ENCODE measurements around the gene PHTF2.
"Not testable (repeated sequence)": the region's sequence is repeated elsewhere in the genome, so short reads cannot be mapped to it uniquely, and the experiment has no call there.

PHTF2 gene

GRCh38 chr7:77782383-77782782 is 16.2 kb upstream of the PHTF2 start:
- WGBS (ENCODE audit: insufficient coverage) = 100% methylated on average over 1 of the region's 4 CpGs
- peaks cover 19 to 57% (median 35%) of the 10 kb centered on the region in 4 experiments for H3K36me3 ChIP-seq (ENCODE audit: control insufficient read depth in 4 of 4, insufficient read depth in 4 of 4, low read length in 3 of 4)
- no peak overlapping the region for H3K4me3 ChIP-seq (ENCODE audit: control insufficient read depth in 1 of 7, extremely low read depth in 1 of 7, insufficient read depth in 4 of 7, low read depth in 2 of 7, low read length in 6 of 7)
- ChIA-PET CTCF (no interaction called here), POLR2A (no interaction called here)
- no peak overlapping the region for H3K27ac ChIP-seq (ENCODE audit: insufficient read depth in 1 of 2, low read depth in 1 of 2, low read length in 2 of 2, poor library complexity in 1 of 2, severe bottlenecking in 2 of 2)
- peaks cover 0 to 2% (median 0%) of the 10 kb centered on the region in 4 experiments for H3K4me1 ChIP-seq (ENCODE audit: control extremely low read depth in 1 of 4, control insufficient read depth in 4 of 4, insufficient read depth in 4 of 4, low read length in 3 of 4)
- H3K9me3 ChIP-seq (ENCODE audit: control extremely low read depth in 1 of 5, control insufficient read depth in 4 of 5, insufficient read depth in 2 of 5, low read depth in 1 of 5, low read length in 4 of 5) = peaks cover 0 to 6% (median 0%) of the 10 kb centered on the region in 5 experiments
- H3K27me3 ChIP-seq (replicated peaks in 2 of 5; ENCODE audit: control insufficient read depth in 4 of 5, insufficient read depth in 5 of 5, low read length in 4 of 5) = no peaks in the 10 kb centered on the region
- DNase-seq = no peak

- POLR2A ChIA-PET = no interaction called here
- Histone ChIP-seq H3K4me3 (ENCODE audit: control insufficient read depth in 1 of 7, extremely low read depth in 1 of 7, insufficient read depth in 4 of 7, low read depth in 2 of 7, low read length in 6 of 7) (no peak overlapping the region), H3K9me3 (ENCODE audit: control extremely low read depth in 1 of 5, control insufficient read depth in 4 of 5, insufficient read depth in 2 of 5, low read depth in 1 of 5, low read length in 4 of 5) (peaks cover 0 to 6% (median 0%) of the 10 kb centered on the region in 5 experiments), H3K27me3 (replicated peaks in 2 of 5; ENCODE audit: control insufficient read depth in 4 of 5, insufficient read depth in 5 of 5, low read length in 4 of 5) (no peaks in the 10 kb centered on the region), H3K4me1 (ENCODE audit: control extremely low read depth in 1 of 4, control insufficient read depth in 4 of 4, insufficient read depth in 4 of 4, low read length in 3 of 4) (peaks cover 0 to 2% (median 0%) of the 10 kb centered on the region in 4 experiments), H3K27ac (ENCODE audit: insufficient read depth in 1 of 2, low read depth in 1 of 2, low read length in 2 of 2, poor library complexity in 1 of 2, severe bottlenecking in 2 of 2) (no peak overlapping the region), H3K36me3 (ENCODE audit: control insufficient read depth in 4 of 4, insufficient read depth in 4 of 4, low read length in 3 of 4) (peaks cover 19 to 56% (median 35%) of the 10 kb centered on the region in 4 experiments)
- no CpG with 5 or more reads among the region's 1 CpG for WGBS (ENCODE audit: insufficient coverage)
- CTCF ChIA-PET = no interaction called here
- no peak for DNase-seq
Measured at GRCh38 chr7:77783111-77783510, 15.5 kb upstream of the PHTF2 start.

GRCh38 chr7:77783545-77783944 is 15.0 kb upstream of the PHTF2 start:
- no peak overlapping the region for H3K27ac ChIP-seq (ENCODE audit: insufficient read depth in 1 of 2, low read depth in 1 of 2, low read length in 2 of 2, poor library complexity in 1 of 2, severe bottlenecking in 2 of 2)
- no CpG with 5 or more reads among the region's 3 CpGs for WGBS (ENCODE audit: insufficient coverage)
- no peaks in the 10 kb centered on the region for H3K27me3 ChIP-seq (replicated peaks in 2 of 5; ENCODE audit: control insufficient read depth in 4 of 5, insufficient read depth in 5 of 5, low read length in 4 of 5)
- peaks cover 19 to 53% (median 32%) of the 10 kb centered on the region in 4 experiments for H3K36me3 ChIP-seq (ENCODE audit: control insufficient read depth in 4 of 4, insufficient read depth in 4 of 4, low read length in 3 of 4)
- H3K4me3 ChIP-seq (ENCODE audit: control insufficient read depth in 1 of 7, extremely low read depth in 1 of 7, insufficient read depth in 4 of 7, low read depth in 2 of 7, low read length in 6 of 7) = no peak overlapping the region
- CTCF ChIA-PET = no interaction called here
- H3K9me3 ChIP-seq (ENCODE audit: control extremely low read depth in 1 of 5, control insufficient read depth in 4 of 5, insufficient read depth in 2 of 5, low read depth in 1 of 5, low read length in 4 of 5) = peaks cover 0 to 6% (median 0%) of the 10 kb centered on the region in 5 experiments
- H3K4me1 ChIP-seq (ENCODE audit: control extremely low read depth in 1 of 4, control insufficient read depth in 4 of 4, insufficient read depth in 4 of 4, low read length in 3 of 4) = peaks cover 0 to 2% (median 0%) of the 10 kb centered on the region in 4 experiments
- POLR2A ChIA-PET = no interaction called here
- no peak for DNase-seq

GRCh38 chr7:77784426-77784825 is 14.1 kb upstream of the PHTF2 start:
- POLR2A ChIA-PET; H3K4me1 ChIP-seq (ENCODE audit: control extremely low read depth in 1 of 4, control insufficient read depth in 4 of 4, insufficient read depth in 4 of 4, low read length in 3 of 4); H3K9me3 ChIP-seq (ENCODE audit: control extremely low read depth in 1 of 5, control insufficient read depth in 4 of 5, insufficient read depth in 2 of 5, low read depth in 1 of 5, low read length in 4 of 5); DNase-seq; H3K27ac ChIP-seq (ENCODE audit: insufficient read depth in 1 of 2, low read depth in 1 of 2, low read length in 2 of 2, poor library complexity in 1 of 2, severe bottlenecking in 2 of 2); H3K4me3 ChIP-seq (ENCODE audit: control insufficient read depth in 1 of 7, extremely low read depth in 1 of 7, insufficient read depth in 4 of 7, low read depth in 2 of 7, low read length in 6 of 7); H3K27me3 ChIP-seq (replicated peaks in 2 of 5; ENCODE audit: control insufficient read depth in 4 of 5, insufficient read depth in 5 of 5, low read length in 4 of 5): not testable (repeated sequence)
- CTCF ChIA-PET = interaction anchor here (2.8 kb wide), 1 partner anchor 132 kb away, joined by 7 read pairs; no protein-coding TSS in a partner anchor
- H3K36me3 ChIP-seq (ENCODE audit: control insufficient read depth in 4 of 4, insufficient read depth in 4 of 4, low read length in 3 of 4) = peaks cover 19 to 45% (median 29%) of the 10 kb centered on the region in 4 experiments
- WGBS (ENCODE audit: insufficient coverage) = 88% methylated on average over 8 of the region's 10 CpGs

GRCh38 chr7:77786018-77786417 is 12.6 kb upstream of the PHTF2 start:
- H3K27me3 ChIP-seq (replicated peaks in 2 of 5; ENCODE audit: control insufficient read depth in 4 of 5, insufficient read depth in 5 of 5, low read length in 4 of 5) = no peaks in the 10 kb centered on the region
- POLR2A ChIA-PET = no interaction called here
- WGBS (ENCODE audit: insufficient coverage) = 100% methylated on average over 3 of the region's 3 CpGs
- no peak overlapping the region for H3K27ac ChIP-seq (ENCODE audit: insufficient read depth in 1 of 2, low read depth in 1 of 2, low read length in 2 of 2, poor library complexity in 1 of 2, severe bottlenecking in 2 of 2)
- CTCF ChIA-PET = interaction anchor here (2.8 kb wide), 1 partner anchor 134 kb away, joined by 7 read pairs; no protein-coding TSS in a partner anchor
- no peak overlapping the region for H3K4me3 ChIP-seq (ENCODE audit: control insufficient read depth in 1 of 7, extremely low read depth in 1 of 7, insufficient read depth in 4 of 7, low read depth in 2 of 7, low read length in 6 of 7)
- peaks cover 11 to 31% (median 25%) of the 10 kb centered on the region in 4 experiments for H3K36me3 ChIP-seq (ENCODE audit: control insufficient read depth in 4 of 4, insufficient read depth in 4 of 4, low read length in 3 of 4)
- peaks cover 0 to 6% (median 0%) of the 10 kb centered on the region in 5 experiments for H3K9me3 ChIP-seq (ENCODE audit: control extremely low read depth in 1 of 5, control insufficient read depth in 4 of 5, insufficient read depth in 2 of 5, low read depth in 1 of 5, low read length in 4 of 5)
- DNase-seq = no peak
- no peaks in the 10 kb centered on the region for H3K4me1 ChIP-seq (ENCODE audit: control extremely low read depth in 1 of 4, control insufficient read depth in 4 of 4, insufficient read depth in 4 of 4, low read length in 3 of 4)

GRCh38 chr7:77786741-77787140 is 11.8 kb upstream of the PHTF2 start:
- Histone ChIP-seq H3K27me3 (replicated peaks in 2 of 5; ENCODE audit: control insufficient read depth in 4 of 5, insufficient read depth in 5 of 5, low read length in 4 of 5) (no peaks in the 10 kb centered on the region), H3K36me3 (ENCODE audit: control insufficient read depth in 4 of 4, insufficient read depth in 4 of 4, low read length in 3 of 4) (peaks cover 11 to 28% (median 23%) of the 10 kb centered on the region in 4 experiments), H3K4me1 (ENCODE audit: control extremely low read depth in 1 of 4, control insufficient read depth in 4 of 4, insufficient read depth in 4 of 4, low read length in 3 of 4) (no peaks in the 10 kb centered on the region), H3K4me3 (ENCODE audit: control insufficient read depth in 1 of 7, extremely low read depth in 1 of 7, insufficient read depth in 4 of 7, low read depth in 2 of 7, low read length in 6 of 7) (no peak overlapping the region), H3K27ac (ENCODE audit: insufficient read depth in 1 of 2, low read depth in 1 of 2, low read length in 2 of 2, poor library complexity in 1 of 2, severe bottlenecking in 2 of 2) (no peak overlapping the region), H3K9me3 (ENCODE audit: control extremely low read depth in 1 of 5, control insufficient read depth in 4 of 5, insufficient read depth in 2 of 5, low read depth in 1 of 5, low read length in 4 of 5) (peaks cover 0 to 6% (median 0%) of the 10 kb centered on the region in 5 experiments)
- DNase-seq = no peak
- POLR2A ChIA-PET = no interaction called here
- CTCF ChIA-PET = interaction anchor here (2.8 kb wide), 1 partner anchor 135 kb away, joined by 7 read pairs; no protein-coding TSS in a partner anchor

- DNase-seq = no peak
- Histone ChIP-seq H3K27ac (ENCODE audit: insufficient read depth in 1 of 2, low read depth in 1 of 2, low read length in 2 of 2, poor library complexity in 1 of 2, severe bottlenecking in 2 of 2) (no peak overlapping the region), H3K36me3 (ENCODE audit: control insufficient read depth in 4 of 4, insufficient read depth in 4 of 4, low read length in 3 of 4) (peaks cover 7 to 23% (median 13%) of the 10 kb centered on the region in 4 experiments), H3K4me1 (ENCODE audit: control extremely low read depth in 1 of 4, control insufficient read depth in 4 of 4, insufficient read depth in 4 of 4, low read length in 3 of 4) (no peaks in the 10 kb centered on the region), H3K4me3 (ENCODE audit: control insufficient read depth in 1 of 7, extremely low read depth in 1 of 7, insufficient read depth in 4 of 7, low read depth in 2 of 7, low read length in 6 of 7) (no peak overlapping the region), H3K9me3 (ENCODE audit: control extremely low read depth in 1 of 5, control insufficient read depth in 4 of 5, insufficient read depth in 2 of 5, low read depth in 1 of 5, low read length in 4 of 5) (peaks cover 0 to 6% (median 0%) of the 10 kb centered on the region in 5 experiments), H3K27me3 (replicated peaks in 2 of 5; ENCODE audit: control insufficient read depth in 4 of 5, insufficient read depth in 5 of 5, low read length in 4 of 5) (no peaks in the 10 kb centered on the region)
- CTCF ChIA-PET = interaction anchor here (1.3 to 2.0 kb wide), 3 partner anchors 9 to 22 kb away, joined by 3 to 9 read pairs (median 4); partner anchors contain the start of gene TMEM60
- WGBS (ENCODE audit: insufficient coverage) = no CpG with 5 or more reads among the region's 2 CpGs
- POLR2A ChIA-PET = no interaction called here
Measured at GRCh38 chr7:77788327-77788902, 10.2 kb upstream of the PHTF2 start.
